Suppressor macrophage treated with lipopolysaccharide for 4 hours (primary cell): ENCODE data around the gene CAPN13.
"Not testable (repeated sequence)": the region's sequence is repeated elsewhere in the genome, so short reads cannot be mapped to it uniquely, and the experiment has no call there.

Experiments used
- DNase-seq: peaks from one replicate; pipeline ENCODE4 v3.0.0-alpha.2; 2020

The CAPN13 gene

GRCh38 chr2:30697242-30698103 lies 109.8 kb downstream of the CAPN13 start:
- not testable (repeated sequence) for DNase-seq

GRCh38 chr2:30695749-30696148 lies 111.5 kb downstream of the CAPN13 start:
- DNase-seq: no peak

GRCh38 chr2:30694286-30695055 lies 112.8 kb downstream of the CAPN13 start:
- DNase-seq: no peak

- DNase-seq: no peak
These were observed 113.4 kb downstream of the CAPN13 start for GRCh38 chr2:30693821-30694281.

GRCh38 chr2:30692829-30693275 lies 114.4 kb downstream of the CAPN13 start:
- DNase-seq: no peak

GRCh38 chr2:30691948-30692828 lies 115.1 kb downstream of the CAPN13 start:
- no peak for DNase-seq

- DNase-seq: no peak
These were observed 115.9 kb downstream of the CAPN13 start for GRCh38 chr2:30691091-30691947.

- DNase-seq: no peak
These were observed 117.1 kb downstream of the CAPN13 start for GRCh38 chr2:30690126-30690561.

- DNase-seq: no peak
These were observed 117.6 kb downstream of the CAPN13 start for GRCh38 chr2:30689496-30690125.

- no peak for DNase-seq
These were observed 118.3 kb downstream of the CAPN13 start for GRCh38 chr2:30688956-30689401.

- no peak for DNase-seq
These were observed 120.6 kb downstream of the CAPN13 start for GRCh38 chr2:30686669-30687068.

- DNase-seq: no peak
These were observed 121.2 kb downstream of the CAPN13 start for GRCh38 chr2:30686000-30686399.

- no peak for DNase-seq
These were observed 122.2 kb downstream of the CAPN13 start for GRCh38 chr2:30684996-30685395.

GRCh38 chr2:30684516-30684915 lies 122.7 kb downstream of the CAPN13 start:
- DNase-seq: no peak

GRCh38 chr2:30684026-30684425 lies 123.2 kb downstream of the CAPN13 start:
- DNase-seq: no peak

GRCh38 chr2:30683236-30683956 lies 123.8 kb downstream of the CAPN13 start:
- DNase-seq: peak; percentile 9

- DNase-seq: no peak
These were observed 126.2 kb downstream of the CAPN13 start for GRCh38 chr2:30681022-30681421.

- DNase-seq: no peak
These were observed 127.1 kb downstream of the CAPN13 start for GRCh38 chr2:30680121-30680520.

GRCh38 chr2:30679426-30680088 lies 127.7 kb downstream of the CAPN13 start:
- no peak for DNase-seq
